ENCODE results near the gene KCNT1.

GRCh38 chr9:135743546-135744332 is 41.8 kb downstream of the KCNT1 start:
- TF ChIP-seq CTCF (IDR thresholded peaks at IDR 0.05 in 2 of 3, conservative IDR thresholded peaks at IDR 0.05 in 1 of 3; ENCODE audit: control insufficient read depth in 2 of 3, extremely low read depth in 1 of 3, insufficient read depth in 1 of 3, low read depth in 3 of 3, low read length in 3 of 3) (no peak), EP300 (IDR thresholded peaks at IDR 0.05; ENCODE audit: borderline replicate concordance in 1 of 2, control insufficient read depth in 1 of 2, low read depth in 2 of 2, low read length in 2 of 2) (no peak), TAF1 (IDR thresholded peaks at IDR 0.05; ENCODE audit: borderline replicate concordance, low read depth, low read length) (no peak), POLR2AphosphoS5 (IDR thresholded peaks at IDR 0.05; ENCODE audit: low read length) (no peak), MAX (IDR thresholded peaks at IDR 0.05; ENCODE audit: low read depth, low read length) (no peak), CEBPB (IDR thresholded peaks at IDR 0.05; ENCODE audit: borderline replicate concordance in 1 of 2, low read depth in 2 of 2, low read length in 2 of 2) (no peak)

Data from GM12878 (cell line).